Measurements from ENCODE around the gene SPIRE1.
"Not testable (repeated sequence)": the region's sequence is repeated elsewhere in the genome, so short reads cannot be mapped to it uniquely, and the experiment has no call there.

The SPIRE1 gene

GRCh38 chr18:12481915-12482314, 176.0 kb downstream of the SPIRE1 start:
- not testable (repeated sequence) for DNase-seq

- DNase-seq: no peak
These were observed 177.9 kb downstream of the SPIRE1 start for GRCh38 chr18:12479982-12480381.

DNA sequence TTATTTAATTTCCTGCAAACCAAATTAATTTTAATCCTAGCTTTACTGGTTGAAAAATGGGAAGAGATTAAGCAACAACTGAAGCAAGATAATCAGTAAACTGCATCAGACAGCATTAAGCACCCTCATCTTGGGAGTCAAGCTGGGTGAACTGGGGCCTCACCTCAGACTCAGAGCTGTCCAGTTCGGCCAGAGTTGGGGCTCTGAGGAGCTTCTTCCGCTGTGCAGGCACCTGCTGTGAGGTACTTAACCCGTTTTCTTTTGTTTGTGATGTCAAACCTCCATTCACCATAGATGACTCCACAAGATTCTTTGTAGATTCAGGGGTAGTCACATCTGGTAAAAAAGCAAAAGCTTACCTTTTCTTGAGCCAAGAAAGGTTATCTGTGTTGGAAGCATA, 178.4 kb downstream of the SPIRE1 start:
- DNase-seq: no peak

DNA sequence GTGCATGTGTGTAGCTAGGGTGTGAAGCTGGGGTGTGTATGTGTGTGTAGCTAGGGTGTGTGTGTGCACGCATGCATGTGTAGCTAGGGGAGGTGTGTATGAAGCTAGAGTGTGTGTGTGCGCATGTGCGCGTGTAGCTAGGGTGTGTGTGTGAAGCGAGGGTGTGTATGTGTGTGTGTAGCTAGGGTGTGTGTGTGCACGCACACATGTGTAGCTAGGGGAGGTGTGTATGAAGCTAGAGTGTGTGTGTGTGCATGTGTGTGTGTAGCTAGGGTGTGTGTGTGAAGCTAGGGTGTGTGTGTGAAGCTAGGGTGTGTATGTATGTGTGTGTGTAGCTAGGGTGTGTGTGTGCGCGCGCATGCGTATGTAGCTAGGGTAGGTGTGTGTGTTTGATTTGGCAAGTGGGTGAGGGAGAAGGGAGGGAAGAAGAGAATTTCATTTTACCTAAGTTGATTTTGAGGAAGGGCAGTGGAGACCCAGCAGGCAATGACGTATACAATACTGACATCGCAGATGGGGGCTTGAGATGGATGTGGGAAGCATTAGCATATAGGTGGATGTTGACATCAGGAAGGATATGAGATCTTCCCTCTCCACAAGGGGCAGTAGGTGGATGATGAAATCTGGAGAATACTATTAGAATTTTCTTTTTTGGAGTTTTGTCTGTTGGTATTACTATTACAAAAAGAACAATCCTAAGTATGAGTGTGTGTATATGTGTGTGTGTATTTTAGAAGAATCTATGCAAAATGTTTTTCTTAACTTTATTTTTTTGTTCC, 179.4 kb downstream of the SPIRE1 start:
- DNase-seq: no peak

GRCh38 chr18:12477606-12478005, 180.3 kb downstream of the SPIRE1 start:
- no peak for DNase-seq

DNA sequence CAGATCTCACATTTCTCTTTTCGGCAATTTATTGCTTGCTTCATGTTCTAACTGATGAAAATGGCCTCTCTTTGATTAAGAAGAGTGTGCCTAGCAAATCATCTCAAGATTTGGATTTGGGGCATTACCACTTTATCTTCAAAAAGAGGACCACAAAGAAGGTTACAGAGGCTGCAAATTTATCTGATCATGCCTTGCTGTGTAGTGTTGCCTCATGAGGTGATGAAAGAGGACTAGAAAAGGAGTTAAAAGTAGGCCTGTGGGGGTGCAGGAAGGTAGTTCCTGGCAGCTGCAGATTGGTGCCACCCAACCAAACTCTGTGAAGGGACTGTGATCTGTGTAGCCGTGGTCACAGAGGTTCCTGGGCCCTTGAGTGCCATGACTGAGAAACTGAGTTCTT, 181.0 kb downstream of the SPIRE1 start:
- no peak for DNase-seq

DNA sequence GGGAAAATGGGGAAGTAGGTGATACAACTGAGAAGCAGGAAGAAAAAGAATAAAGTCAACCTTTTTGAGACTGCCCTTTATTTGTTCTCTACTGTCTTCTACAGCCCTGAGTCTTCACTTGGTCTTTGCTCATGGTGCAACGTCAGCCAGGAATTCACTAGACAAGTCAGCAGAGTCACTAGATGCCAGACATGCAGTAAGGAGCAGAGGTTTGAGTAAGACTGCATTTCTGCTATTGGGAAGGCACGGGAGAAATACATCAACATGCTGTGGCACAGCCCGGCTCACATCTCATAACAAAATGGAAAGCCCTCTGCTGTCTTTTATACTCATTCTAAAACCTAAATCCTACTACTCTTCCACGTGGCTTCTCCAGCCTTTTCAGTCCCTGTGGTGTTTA, 183.0 kb downstream of the SPIRE1 start:
- DNase-seq: no peak

GRCh38 chr18:12474146-12474545, 183.8 kb downstream of the SPIRE1 start:
- no peak for DNase-seq

DNA sequence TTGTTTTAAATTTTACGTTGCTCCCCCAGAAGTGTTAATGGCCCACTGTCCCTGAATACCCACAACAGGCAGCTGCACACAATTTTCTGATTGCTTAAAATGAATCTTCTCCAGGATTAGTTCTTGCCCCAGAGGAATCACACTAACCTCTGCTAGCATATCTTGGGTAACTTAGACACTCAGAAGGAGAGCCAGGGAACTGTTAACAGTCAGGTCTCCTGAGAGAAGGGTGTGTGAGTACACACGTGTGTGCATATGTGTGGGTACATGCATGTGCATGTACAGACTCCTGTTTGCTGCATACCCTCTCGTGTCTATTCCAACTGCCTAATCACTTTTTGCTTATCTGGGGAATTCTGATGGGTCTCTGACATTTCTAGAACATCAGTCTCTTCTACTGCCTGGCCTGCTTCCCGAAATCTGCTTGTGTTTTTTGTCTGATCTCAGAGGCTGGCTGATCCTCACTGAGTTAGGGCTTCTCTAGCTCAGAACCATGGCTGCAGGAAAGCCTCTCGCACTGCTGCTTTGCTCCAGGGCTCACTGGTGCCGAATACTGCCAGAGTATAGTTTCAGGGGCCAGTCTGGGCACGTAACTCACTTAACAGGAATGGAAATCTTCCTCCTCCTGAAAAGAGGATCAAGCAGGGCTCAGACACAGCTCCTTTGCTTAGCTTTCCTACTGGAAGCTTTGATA, 187.4 kb downstream of the SPIRE1 start:
- peak; percentile 16 for DNase-seq

DNA sequence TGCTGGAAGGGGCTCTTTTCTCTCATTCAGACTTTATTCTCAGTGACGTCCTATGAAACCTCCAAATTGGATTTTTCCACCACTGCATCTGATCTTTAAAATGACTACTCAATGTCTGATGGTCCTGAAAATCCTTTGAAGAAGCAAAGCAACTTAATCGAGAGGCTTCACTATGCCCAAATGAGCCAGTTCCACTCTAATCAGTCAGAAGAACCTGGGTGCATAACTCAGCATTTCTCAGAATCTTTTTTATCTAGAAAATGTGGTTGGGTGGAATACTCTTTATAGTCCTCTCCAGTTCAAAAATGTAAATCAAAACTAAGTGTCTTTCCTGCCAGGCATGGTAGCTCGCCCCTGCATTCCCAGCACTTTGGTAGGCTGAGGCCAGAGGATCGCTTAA, 189.5 kb downstream of the SPIRE1 start:
- no peak for DNase-seq

DNA sequence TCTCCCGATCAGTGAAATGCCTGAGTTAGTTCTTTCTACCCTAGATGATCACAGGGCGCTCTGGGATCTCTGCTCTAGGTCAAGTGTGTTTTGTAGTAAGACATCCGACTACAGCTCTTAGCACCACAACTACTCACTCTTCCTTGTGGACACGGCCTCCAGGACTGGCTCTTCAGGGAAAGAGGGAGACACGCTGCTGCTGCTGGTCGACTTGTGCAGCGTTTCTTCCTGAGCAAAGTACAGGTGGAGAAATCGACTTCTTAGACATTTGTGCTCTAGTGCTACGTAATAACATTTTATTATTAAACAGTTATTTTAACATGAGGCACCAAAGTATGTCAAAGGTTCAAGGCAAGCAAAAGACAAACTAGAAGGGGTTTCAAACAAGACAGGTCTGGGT, 193.2 kb downstream of the SPIRE1 start:
- no peak for DNase-seq

GRCh38 chr18:12463191-12463590, 194.7 kb downstream of the SPIRE1 start:
- DNase-seq: no peak

- DNase-seq: no peak
These were observed 195.7 kb downstream of the SPIRE1 start for GRCh38 chr18:12462242-12462641.

DNA sequence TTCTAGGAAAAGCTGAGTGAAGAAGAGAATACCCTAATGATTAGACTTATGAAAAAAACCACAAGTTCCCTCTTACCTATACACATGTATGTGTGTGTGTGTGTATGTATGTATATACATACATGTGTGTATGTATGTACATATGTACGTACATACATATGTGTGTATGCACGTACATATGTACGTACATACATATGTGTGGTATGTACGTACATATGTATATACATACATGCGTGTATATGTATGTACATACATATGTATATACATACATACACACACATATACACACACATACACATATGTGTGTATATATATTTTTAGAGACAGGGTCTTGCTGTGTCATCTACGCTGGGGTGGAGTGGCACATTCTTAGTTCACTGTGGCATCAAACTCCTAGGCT, 196.6 kb downstream of the SPIRE1 start:
- DNase-seq: no peak

- no peak for DNase-seq
These were observed 197.0 kb downstream of the SPIRE1 start for GRCh38 chr18:12460874-12461273.

DNA sequence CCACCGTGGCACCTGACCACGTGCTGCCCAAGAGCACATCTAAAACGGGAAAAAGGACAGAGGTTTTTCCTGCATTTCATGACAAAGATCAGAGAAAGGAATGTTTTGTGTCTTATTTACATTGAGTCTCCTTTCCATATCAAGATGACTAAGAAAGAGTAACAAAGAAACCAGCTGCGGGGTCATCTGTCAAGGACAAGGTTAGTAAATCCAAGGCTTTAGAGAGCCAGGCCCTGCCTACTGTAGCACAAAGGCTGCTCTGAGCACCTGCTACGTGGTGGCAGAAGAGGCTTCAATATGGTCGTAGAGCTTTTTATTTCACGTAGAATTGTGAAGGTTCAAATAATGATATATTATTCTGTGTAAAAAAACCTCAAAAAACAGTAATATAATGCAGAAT, 199.1 kb downstream of the SPIRE1 start:
- no peak for DNase-seq

- peak; percentile 93 for DNase-seq
These were observed 201.5 kb downstream of the SPIRE1 start for GRCh38 chr18:12456441-12456840.

GRCh38 chr18:12455496-12455895, 202.4 kb downstream of the SPIRE1 start:
- DNase-seq: no peak

GRCh38 chr18:12452784-12453183, 205.1 kb downstream of the SPIRE1 start:
- no peak for DNase-seq

DNA sequence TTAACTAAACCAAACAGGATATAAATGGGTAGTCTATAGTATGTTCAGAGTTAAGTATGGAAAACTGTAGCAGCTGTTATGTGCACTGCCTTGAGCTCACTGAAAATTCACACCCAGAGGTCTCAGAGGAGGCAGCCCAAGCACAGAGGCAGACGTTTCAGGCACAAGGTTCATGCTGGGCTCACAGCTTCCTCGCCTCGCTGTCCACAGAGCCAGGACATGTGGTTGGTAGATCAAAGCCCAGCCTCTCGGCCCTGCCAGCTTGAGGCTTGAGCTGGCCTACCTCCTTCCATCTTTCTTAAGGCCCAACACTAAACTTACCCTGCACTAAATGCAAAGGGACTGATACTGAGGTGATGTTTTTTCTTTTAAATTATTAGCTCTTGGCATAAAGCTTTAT, 206.5 kb downstream of the SPIRE1 start:
- DNase-seq: no peak

DNA sequence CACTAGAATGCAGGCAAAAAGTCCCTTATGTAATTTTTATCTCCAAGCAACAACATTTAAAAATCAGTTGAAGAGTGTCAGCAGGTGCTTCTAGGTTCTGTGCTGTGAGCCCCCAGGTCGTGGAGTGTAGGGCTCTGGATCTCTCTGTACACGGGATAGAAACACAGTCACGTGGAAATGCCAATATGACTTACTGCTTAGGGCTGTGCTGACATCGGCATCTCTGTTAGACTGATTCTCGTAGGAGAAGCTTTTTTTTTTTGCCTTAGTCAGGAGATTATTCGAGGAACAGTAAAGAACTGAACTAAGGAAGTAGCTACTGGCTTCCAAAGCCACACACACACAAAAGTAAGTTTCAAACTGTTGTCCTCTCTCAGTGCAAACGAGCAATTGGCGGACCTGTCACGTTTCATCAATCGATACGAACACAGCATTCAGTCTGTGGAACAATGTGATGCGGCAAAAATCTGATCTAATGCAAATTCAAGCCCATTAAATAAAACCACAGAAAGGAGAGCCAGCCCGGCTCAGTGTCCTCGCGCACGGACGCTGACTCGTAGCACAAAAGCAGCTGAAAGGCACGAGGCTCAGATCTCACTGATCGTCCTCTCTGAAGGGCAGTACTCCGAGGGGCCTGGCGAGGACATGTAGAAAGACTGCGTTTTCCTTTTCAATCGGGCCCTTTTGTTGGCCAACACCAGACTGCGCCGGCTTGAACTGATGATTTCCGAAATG, 208.7 kb downstream of the SPIRE1 start:
- no peak for DNase-seq

- DNase-seq: no peak
These were observed 212.4 kb downstream of the SPIRE1 start for GRCh38 chr18:12445554-12445953.

- no peak for DNase-seq
These were observed 214.4 kb downstream of the SPIRE1 start for GRCh38 chr18:12443551-12443950.

GRCh38 chr18:12442946-12443345, 215.0 kb downstream of the SPIRE1 start:
- DNase-seq: no peak
